Mesothelial cell of epicardium (in vitro differentiated cells): ENCODE data around the gene TECR. TPM values are rescaled to one million over a fixed set of nuclear protein-coding genes. Genes with fewer than 3 reads are reported as not detected.
"Not testable (repeated sequence)": the region's sequence is repeated elsewhere in the genome, so short reads cannot be mapped to it uniquely, and the experiment has no call there.

Source experiments
- DNase-seq, 2 experiments: peaks; one replicate each; pipeline ENCODE4 v3.0.0; 2021; ENCODE audit warnings: low spot score in 2 of 2; ENCODE audit not compliant: unreplicated experiment in 2 of 2
- H3K27ac Mint-ChIP-seq: 2 replicates; pipeline ENCODE4 v1.8.0; 2021; ENCODE audit warnings: mixed read lengths
- H3K27me3 Mint-ChIP-seq: 2 replicates; pipeline ENCODE4 v1.8.0; 2021; ENCODE audit warnings: low read depth, mixed read lengths
- H3K36me3 Mint-ChIP-seq: 2 replicates; pipeline ENCODE4 v1.8.0; 2021; ENCODE audit warnings: mixed read lengths
- H3K4me1 Mint-ChIP-seq: 2 replicates; pipeline ENCODE4 v1.8.0; 2021; ENCODE audit warnings: mixed read lengths
- H3K4me3 Mint-ChIP-seq: 2 replicates; pipeline ENCODE4 v1.8.0; 2021; ENCODE audit warnings: mild to moderate bottlenecking, moderate library complexity, mixed read lengths
- H3K9me3 Mint-ChIP-seq: 2 replicates; pipeline ENCODE4 v1.8.0; 2021; ENCODE audit warnings: mixed read lengths
- total RNA-seq: library from RNA; stranded (reverse); gene quantifications from 3 replicates; pipeline ENCODE4 v1.2.1, GENCODE V29; 2021
- TF ChIP-seq, protein P1 (sequence below): fragments of 200-600 bp; sonication (generic); IDR thresholded peaks from one replicate; pipeline ENCODE4 v1.5.0; 2021; ENCODE audit warnings: antibody characterized with exemption; ENCODE audit not compliant: unreplicated experiment

The TECR gene
- total RNA-seq, 1 donor from 2014 or later: 115 TPM

DNA sequence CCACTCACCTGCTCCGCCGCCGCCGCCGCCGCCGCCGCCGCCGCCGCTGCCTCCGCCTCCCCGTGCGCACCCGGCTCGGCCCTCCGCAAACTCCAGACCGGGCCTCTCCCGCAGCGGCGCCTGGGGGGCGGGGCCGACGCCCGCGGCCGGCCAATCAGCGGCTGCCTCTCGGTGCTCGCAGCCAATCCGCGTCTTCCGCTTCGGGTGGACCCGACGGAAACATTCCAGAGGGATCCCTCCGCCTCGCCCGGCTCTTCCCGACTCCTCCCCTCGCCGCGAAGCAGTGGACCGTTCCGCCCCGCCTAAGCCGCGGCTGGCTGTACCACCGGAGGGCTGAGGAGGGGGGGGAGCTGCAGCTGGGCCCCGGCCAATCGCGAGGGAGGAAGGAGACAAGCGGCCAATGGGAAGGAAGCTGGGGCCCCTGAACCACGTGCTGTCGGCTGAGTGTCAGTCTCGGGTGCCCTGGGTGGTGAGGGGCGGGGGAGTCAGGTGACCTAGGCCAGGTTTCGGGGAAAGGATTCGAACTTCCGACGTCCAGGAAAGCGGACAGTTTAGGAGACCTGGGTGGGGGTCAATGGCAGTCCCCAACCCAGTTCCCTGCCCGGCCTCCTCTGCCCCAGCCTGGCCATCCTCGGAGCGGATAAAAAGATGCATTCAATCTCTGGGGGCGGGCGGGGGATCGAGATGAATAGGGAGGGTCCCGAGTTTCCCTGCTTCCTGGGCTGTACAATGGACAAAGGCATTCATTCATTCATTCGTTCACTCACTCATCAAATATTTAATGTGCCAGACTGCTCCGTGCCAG lies 33.2 kb upstream of the TECR start, which contains the start of gene GIPC1:
TSS of gene GIPC1 (minus strand) at position 99 of the 805 bp plus-strand sequence. CDS start 13,151 bp downstream, outside the sequence.
- TF ChIP-seq, protein P1, sequence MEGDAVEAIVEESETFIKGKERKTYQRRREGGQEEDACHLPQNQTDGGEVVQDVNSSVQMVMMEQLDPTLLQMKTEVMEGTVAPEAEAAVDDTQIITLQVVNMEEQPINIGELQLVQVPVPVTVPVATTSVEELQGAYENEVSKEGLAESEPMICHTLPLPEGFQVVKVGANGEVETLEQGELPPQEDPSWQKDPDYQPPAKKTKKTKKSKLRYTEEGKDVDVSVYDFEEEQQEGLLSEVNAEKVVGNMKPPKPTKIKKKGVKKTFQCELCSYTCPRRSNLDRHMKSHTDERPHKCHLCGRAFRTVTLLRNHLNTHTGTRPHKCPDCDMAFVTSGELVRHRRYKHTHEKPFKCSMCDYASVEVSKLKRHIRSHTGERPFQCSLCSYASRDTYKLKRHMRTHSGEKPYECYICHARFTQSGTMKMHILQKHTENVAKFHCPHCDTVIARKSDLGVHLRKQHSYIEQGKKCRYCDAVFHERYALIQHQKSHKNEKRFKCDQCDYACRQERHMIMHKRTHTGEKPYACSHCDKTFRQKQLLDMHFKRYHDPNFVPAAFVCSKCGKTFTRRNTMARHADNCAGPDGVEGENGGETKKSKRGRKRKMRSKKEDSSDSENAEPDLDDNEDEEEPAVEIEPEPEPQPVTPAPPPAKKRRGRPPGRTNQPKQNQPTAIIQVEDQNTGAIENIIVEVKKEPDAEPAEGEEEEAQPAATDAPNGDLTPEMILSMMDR: no peak
- H3K4me1 Mint-ChIP-seq: peaks cover 25% of the 10 kb centered on the region
- H3K9me3 Mint-ChIP-seq: no peaks in the 10 kb centered on the region
- H3K36me3 Mint-ChIP-seq: peaks cover 13% of the 10 kb centered on the region
- H3K4me3 Mint-ChIP-seq: peak within 1 kb of the TSS; percentile 84
- peak; percentile 97 to 98 for DNase-seq
- H3K27ac Mint-ChIP-seq: peak within 1 kb of the TSS; percentile 93
- H3K27me3 Mint-ChIP-seq: no peaks in the 10 kb centered on the region

- no peak for DNase-seq
- H3K9me3 Mint-ChIP-seq: no peaks in the 10 kb centered on the region
- peaks cover 9% of the 10 kb centered on the region for H3K36me3 Mint-ChIP-seq
- peaks cover 25% of the 10 kb centered on the region for H3K4me1 Mint-ChIP-seq
- TF ChIP-seq, protein P1: no peak
- H3K27ac Mint-ChIP-seq: peak overlapping the region; percentile 93
- no peaks in the 10 kb centered on the region for H3K27me3 Mint-ChIP-seq
- peak overlapping the region; percentile 84 for H3K4me3 Mint-ChIP-seq
Measured at GRCh38 chr19:14496834-14497227, 32.6 kb upstream of the TECR start.

DNA sequence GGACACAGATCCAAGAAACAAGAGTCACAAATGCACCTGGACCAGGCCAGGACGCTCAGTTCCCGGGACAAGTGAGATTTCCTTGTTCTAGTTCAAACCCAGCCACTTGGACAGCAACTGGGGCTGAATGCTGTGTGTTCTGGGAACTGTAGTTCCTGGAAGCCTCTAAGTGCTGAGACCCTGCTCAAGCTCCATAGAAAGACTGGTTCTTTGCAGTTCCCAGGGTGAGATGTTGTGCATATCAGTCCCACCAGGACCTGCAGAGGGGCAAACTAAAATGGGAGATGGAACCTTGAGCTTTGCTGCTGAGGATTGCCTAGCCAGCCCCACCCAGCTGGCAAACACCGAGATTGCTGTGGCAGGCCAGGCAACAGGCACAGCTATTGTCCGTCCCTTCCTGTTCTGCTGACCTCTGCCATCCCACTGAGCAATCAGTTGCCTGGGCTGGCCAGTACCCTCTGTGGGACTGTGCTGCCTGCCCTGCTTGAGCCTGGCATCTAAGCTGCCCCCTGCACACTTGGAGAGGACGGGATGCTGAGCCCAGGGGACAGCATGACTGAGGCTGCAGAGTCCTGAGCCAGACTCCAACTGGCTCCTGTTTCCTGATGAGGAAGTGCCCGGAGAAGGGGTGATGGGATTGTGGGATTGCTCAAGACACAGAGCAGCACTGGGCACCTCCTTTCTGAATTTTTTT lies 32.0 kb upstream of the TECR start:
- Mint-ChIP-seq H3K9me3 (no peaks in the 10 kb centered on the region), H3K27ac (peak overlapping the region; percentile 93), H3K36me3 (peaks cover 9% of the 10 kb centered on the region), H3K4me3 (peak overlapping the region; percentile 84), H3K27me3 (no peaks in the 10 kb centered on the region), H3K4me1 (peaks cover 25% of the 10 kb centered on the region)
- no peak for DNase-seq
- TF ChIP-seq, protein P1: no peak

DNA sequence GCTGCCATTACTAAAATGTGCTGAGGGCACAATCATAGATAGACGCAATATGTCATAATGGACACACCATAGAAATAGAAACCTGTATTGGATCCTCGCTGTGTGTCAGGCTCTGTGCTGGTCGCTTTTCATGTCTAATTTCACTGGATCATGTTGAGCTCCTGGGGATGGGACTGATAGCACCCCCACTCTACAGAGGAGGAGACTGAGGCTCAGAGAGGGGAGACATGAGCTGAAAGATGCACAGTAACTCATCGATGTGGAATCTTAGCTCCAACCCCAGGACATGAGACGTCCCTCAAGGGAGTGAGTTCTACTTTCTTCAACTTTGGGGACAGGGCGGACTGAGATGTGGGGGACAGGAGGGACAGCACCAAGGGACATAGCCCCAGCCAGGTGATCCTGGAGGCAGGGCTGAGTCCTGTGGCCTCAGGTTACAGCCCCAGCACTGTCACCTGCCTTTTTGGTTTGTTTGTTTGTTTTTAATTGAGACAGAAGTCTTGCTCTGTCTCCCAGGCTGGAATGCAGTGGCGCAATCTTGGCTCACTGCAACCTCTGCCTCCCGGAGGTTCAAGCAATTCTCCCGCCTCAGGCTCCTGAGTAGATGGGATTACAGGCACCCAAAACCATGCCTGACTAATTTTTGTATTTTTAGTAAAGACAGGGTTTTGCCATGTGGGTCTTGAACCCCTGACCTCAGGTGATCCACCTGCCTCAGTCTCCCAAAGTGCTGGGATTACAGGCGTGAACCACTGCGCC lies 26.9 kb upstream of the TECR start:
- Mint-ChIP-seq H3K4me3 (no peak overlapping the region), H3K4me1 (peaks cover 30% of the 10 kb centered on the region), H3K9me3 (no peaks in the 10 kb centered on the region), H3K27me3 (no peaks in the 10 kb centered on the region), H3K27ac (peak overlapping the region; percentile 73), H3K36me3 (no peaks in the 10 kb centered on the region)
- TF ChIP-seq, protein P1: no peak
- DNase-seq: no peak

GRCh38 chr19:14503285-14503684 lies 26.1 kb upstream of the TECR start:
- no peaks in the 10 kb centered on the region for H3K36me3 Mint-ChIP-seq
- peaks cover 36% of the 10 kb centered on the region for H3K4me1 Mint-ChIP-seq
- no peaks in the 10 kb centered on the region for H3K27me3 Mint-ChIP-seq
- no peaks in the 10 kb centered on the region for H3K9me3 Mint-ChIP-seq
- DNase-seq: no peak
- TF ChIP-seq, protein P1: no peak
- peak overlapping the region; percentile 77 for H3K27ac Mint-ChIP-seq
- no peak overlapping the region for H3K4me3 Mint-ChIP-seq

DNA sequence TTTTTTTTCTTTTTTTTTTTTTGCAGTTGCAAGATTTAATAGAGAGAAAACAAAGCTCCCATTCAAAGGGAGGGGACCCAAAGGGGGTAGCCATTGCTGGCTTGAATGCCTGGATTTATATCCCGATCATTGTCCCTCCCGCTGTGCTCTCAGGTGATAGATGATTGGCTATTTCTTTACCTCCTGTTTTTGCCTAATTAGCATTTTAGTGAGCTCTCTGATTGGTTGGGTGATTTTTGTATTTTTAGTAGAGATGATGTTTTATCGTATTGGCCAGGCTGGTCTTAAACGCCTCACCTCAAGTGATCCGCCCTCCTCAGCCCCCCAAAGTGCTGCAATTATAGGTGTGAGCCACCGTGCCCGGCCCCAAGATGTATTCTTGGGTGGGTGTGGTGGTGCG lies 24.8 kb upstream of the TECR start:
- not testable (repeated sequence) for H3K36me3 Mint-ChIP-seq, H3K9me3 Mint-ChIP-seq, DNase-seq, H3K27me3 Mint-ChIP-seq, H3K4me3 Mint-ChIP-seq
- peaks cover 44% of the 10 kb centered on the region for H3K4me1 Mint-ChIP-seq
- peak overlapping the region; percentile 32 for H3K27ac Mint-ChIP-seq
